LNCaP clone FGC (cell line): ENCODE data around the gene WDR87.
"Not testable (repeated sequence)": the region's sequence is repeated elsewhere in the genome, so short reads cannot be mapped to it uniquely, and the experiment has no call there.

Source experiments
- DNase-seq: peaks from one replicate; pipeline ENCODE4 v3.0.0-alpha.2; 2011; ENCODE audit warnings: low read depth
- H3K4me3 ChIP-seq: 2 replicates; pipeline ENCODE4 v1.5.1; 2011; ENCODE audit warnings: mild to moderate bottlenecking, low read depth, low read length, control low read depth
- TF ChIP-seq, protein P1 (sequence below): IDR thresholded peaks from 2 replicates; pipeline ENCODE4 v1.5.1; 2012; ENCODE audit warnings: mild to moderate bottlenecking; ENCODE audit not compliant: control insufficient read depth, insufficient read depth; ENCODE audit errors: extremely low read depth

Gene WDR87

DNA sequence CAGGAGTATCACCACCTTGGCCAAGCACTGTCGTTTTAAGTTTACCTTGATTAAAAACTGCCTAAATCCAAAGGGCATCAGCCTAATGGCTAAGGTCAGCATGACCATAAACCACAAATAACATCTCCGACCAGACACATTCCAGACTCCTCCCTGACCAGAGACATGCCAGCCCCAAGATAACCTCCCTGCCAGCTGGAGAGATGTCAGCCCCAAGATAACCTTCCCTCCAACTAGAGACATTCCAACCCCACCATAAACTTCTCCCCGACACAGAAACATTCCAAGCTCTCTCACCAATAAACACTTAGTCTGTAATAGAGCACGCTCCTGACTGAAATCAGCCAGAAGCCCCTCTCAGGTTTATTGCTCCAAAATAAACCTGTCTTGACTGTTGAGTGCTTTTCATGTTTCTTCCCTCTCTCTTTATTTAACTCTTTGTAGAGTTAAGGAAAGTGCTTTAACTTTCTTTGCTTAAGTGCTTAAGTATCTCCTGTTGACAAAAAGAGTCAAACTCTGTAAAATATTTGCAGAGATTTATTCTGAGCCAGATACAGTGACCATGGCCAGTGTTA lies 36.5 kb downstream of the WDR87 start:
- DNase-seq: no peak
- no peak overlapping the region for H3K4me3 ChIP-seq
- TF ChIP-seq, protein P1, sequence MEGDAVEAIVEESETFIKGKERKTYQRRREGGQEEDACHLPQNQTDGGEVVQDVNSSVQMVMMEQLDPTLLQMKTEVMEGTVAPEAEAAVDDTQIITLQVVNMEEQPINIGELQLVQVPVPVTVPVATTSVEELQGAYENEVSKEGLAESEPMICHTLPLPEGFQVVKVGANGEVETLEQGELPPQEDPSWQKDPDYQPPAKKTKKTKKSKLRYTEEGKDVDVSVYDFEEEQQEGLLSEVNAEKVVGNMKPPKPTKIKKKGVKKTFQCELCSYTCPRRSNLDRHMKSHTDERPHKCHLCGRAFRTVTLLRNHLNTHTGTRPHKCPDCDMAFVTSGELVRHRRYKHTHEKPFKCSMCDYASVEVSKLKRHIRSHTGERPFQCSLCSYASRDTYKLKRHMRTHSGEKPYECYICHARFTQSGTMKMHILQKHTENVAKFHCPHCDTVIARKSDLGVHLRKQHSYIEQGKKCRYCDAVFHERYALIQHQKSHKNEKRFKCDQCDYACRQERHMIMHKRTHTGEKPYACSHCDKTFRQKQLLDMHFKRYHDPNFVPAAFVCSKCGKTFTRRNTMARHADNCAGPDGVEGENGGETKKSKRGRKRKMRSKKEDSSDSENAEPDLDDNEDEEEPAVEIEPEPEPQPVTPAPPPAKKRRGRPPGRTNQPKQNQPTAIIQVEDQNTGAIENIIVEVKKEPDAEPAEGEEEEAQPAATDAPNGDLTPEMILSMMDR: no peak

DNA sequence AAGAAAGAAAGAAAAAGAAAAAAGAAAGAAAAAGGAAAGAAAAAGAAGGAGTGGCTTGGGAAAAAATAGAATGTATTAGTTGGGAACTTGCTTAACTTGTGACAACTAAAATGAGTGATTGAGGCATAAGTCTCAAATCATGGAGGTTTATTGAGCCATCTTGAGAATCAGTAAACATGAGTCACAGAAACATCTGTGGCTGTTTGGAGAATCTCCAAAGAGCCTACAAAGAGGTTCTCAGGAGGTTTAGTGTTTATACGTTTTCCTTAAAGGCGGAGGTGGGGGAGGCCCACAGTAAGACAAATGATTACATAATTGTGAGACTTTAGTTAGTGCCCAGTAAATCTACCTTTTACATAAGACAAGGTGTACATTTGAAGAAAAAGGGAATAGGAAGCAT lies 38.6 kb downstream of the WDR87 start:
- TF ChIP-seq, protein P1: no peak
- DNase-seq: peak; percentile 27
- H3K4me3 ChIP-seq: no peak overlapping the region

DNA sequence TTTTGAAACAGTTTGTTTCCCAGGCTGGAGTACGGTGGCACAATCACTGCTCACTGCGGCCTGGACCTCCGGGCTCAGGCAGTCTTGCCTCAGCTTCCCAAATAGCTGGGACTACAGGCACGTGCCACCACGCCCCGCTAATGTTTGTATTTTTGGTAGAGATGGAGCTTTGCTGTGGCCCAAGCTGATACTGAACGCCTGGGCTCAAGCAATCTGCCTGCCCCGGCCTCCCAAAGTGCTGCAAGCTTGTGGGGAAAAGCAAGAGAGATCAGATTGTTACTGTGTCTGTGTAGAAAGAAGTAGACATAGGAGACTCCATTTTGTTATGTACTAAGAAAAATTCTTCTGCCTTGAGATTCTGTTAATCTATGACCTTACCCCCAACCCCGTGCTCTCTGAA lies 40.5 kb downstream of the WDR87 start:
- not testable (repeated sequence) for DNase-seq, H3K4me3 ChIP-seq

DNA sequence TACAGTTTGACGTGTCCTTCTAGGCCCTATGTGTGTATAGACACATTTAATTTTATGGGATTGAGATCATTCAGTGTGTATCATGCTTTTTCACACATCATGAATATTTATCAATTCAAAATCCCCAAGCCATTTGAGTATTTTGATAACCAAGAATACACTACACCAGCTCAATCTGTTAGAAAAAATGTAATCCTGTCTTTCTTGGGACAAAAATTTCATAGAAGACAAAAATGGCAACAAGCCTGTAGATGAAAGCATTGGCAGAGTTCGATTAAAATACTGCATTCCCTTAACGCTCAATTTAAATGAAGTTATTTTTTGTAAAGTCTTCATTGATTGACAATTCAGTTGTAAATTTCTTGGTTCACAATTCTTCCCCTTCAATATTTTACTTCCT lies 41.9 kb downstream of the WDR87 start:
- no peak overlapping the region for H3K4me3 ChIP-seq
- TF ChIP-seq, protein P1: no peak
- DNase-seq: no peak

DNA sequence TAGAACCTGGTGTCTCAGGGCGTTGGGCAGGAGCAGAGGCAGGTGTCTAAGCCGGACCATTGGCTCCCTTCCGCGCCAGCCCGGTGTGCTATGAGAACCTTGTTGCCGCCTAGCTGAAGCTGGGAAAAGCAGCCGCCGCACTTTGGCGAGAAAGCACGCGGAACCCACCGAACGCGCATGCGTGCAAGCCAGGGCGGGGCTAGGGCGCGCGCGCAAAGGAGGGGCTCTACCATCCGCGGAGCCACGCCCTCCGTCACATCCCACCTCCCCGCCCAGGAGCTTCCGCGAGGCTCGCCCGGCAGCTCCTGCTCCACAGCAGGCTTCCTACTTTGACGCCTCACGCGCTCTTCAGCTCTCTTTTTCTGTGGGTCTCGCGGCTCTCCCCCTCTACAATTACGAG lies 51.3 kb downstream of the WDR87 start:
- H3K4me3 ChIP-seq: no peak overlapping the region
- DNase-seq: no peak
- TF ChIP-seq, protein P1: no peak

DNA sequence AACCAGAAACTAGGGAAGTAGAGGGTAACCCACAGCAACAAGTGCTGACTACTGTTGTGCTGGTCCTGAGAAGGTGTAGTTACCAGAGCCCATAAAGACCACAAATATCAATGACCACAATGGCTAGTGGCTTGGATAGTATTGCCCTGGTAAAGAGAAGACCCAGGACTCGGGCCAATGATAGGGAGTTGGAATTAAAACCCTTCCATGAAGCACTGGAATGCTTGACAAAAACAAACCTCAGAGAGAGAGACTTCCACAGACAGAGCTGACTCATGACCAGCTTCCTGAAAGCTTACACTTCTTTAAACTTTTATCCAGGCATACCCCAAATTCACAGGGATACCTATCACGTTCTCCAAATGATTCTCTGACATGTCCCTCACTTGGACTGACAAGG lies 60.5 kb downstream of the WDR87 start:
- DNase-seq: no peak
- H3K4me3 ChIP-seq: no peak overlapping the region
- TF ChIP-seq, protein P1: no peak
